ENCODE measurements around the gene PRAC1. TPM values are rescaled to one million over a fixed set of nuclear protein-coding genes. Genes with fewer than 3 reads are reported as not detected.

Gene PRAC1
- total RNA-seq, 1 experiment from 2014 or later, result not detected

- no TSS peak for BruUV-seq (replicated peaks)
- Histone ChIP-seq H3K27me3 (ENCODE audit: insufficient read depth, low read length) (no peaks in the 10 kb centered on the region), H2AFZ (ENCODE audit: low read depth, low read length, poor library complexity, severe bottlenecking) (no peak overlapping the region), H3K9me2 (ENCODE audit: insufficient read depth) (no peaks in the 10 kb centered on the region), H4K20me1 (ENCODE audit: insufficient read depth) (no peaks in the 10 kb centered on the region), H3K4me2 (ENCODE audit: low read length) (no peak overlapping the region), H3K9me3 (ENCODE audit: control insufficient read depth in 1 of 2, insufficient read depth in 1 of 2, low read depth in 1 of 2, low read length in 2 of 2) (no peaks in the 10 kb centered on the region), H3K27ac (ENCODE audit: low read depth, low read length) (no peak overlapping the region), H3K79me2 (ENCODE audit: insufficient read depth, low read length) (no peaks in the 10 kb centered on the region), H3K4me1 (ENCODE audit: control insufficient read depth in 1 of 2, insufficient read depth in 2 of 2, low read length in 2 of 2) (no peaks in the 10 kb centered on the region), H3K36me3 (ENCODE audit: control insufficient read depth in 1 of 2, insufficient read depth in 2 of 2, low read length in 2 of 2) (no peaks in the 10 kb centered on the region), H3K9ac (ENCODE audit: low read length) (no peak overlapping the region), H3K4me3 (replicated peaks in 1 of 2; ENCODE audit: low read depth in 1 of 2, low read length in 2 of 2) (no peak overlapping the region)
- CTCF ChIA-PET, result interaction anchor here (1.2 to 1.7 kb wide), 3 partner anchors 15 to 186 kb away, joined by 3 to 6 read pairs (median 4); no protein-coding TSS in a partner anchor
- TF ChIP-seq FOSL1 (IDR thresholded peaks at IDR 0.05; ENCODE audit: low read depth) (no peak), ZFX (IDR thresholded peaks at IDR 0.05) (no peak), POLR2AphosphoS5 (IDR thresholded peaks at IDR 0.05; ENCODE audit: low read depth, low read length) (no peak), MAX (IDR thresholded peaks at IDR 0.05) (no peak), TCF7L2 (IDR thresholded peaks at IDR 0.05; ENCODE audit: borderline replicate concordance, extremely low read depth, insufficient read depth, insufficient read length) (no peak), ZNF274 (IDR thresholded peaks at IDR 0.05; ENCODE audit: low read depth, low read length) (no peak), CBX3 (IDR thresholded peaks at IDR 0.05; ENCODE audit: low read depth) (no peak), SP1 (IDR thresholded peaks at IDR 0.05; ENCODE audit: low read depth) (no peak), SIN3A (IDR thresholded peaks at IDR 0.05; ENCODE audit: low read depth) (no peak), EZH2 (IDR thresholded peaks at IDR 0.05) (no peak)
- POLR2A ChIA-PET, result interaction anchor here (1.2 kb wide), 1 partner anchor 14 kb away, joined by 3 read pairs; no protein-coding TSS in a partner anchor
- RAD21 ChIA-PET (ENCODE audit: low non-redundant PET in 1 of 2, low total read pairs in 2 of 2, uncharacterized antibody in 2 of 2, unreplicated experiment in 2 of 2), result no interaction called here
- no peak for DNase-seq (ENCODE audit: low read depth, low spot score)
- ATAC-seq, result no peak
- intact Hi-C loops (cut with micrococcal nuclease), result no loop called here
These were observed 29.1 kb downstream of the PRAC1 start for GRCh38 chr17:48693178-48693577.

- CTCF ChIA-PET, result interaction anchor here (1.2 to 1.7 kb wide), 3 partner anchors 13 to 187 kb away, joined by 3 to 6 read pairs (median 4); no protein-coding TSS in a partner anchor
- ATAC-seq, result no peak
- H2AFZ ChIP-seq (ENCODE audit: low read depth, low read length, poor library complexity, severe bottlenecking), result no peak overlapping the region
- no peaks in the 10 kb centered on the region for H3K36me3 ChIP-seq (ENCODE audit: control insufficient read depth in 1 of 2, insufficient read depth in 2 of 2, low read length in 2 of 2)
- H3K9ac ChIP-seq (ENCODE audit: low read length), result no peak overlapping the region
- H3K9me3 ChIP-seq (ENCODE audit: control insufficient read depth in 1 of 2, insufficient read depth in 1 of 2, low read depth in 1 of 2, low read length in 2 of 2), result no peaks in the 10 kb centered on the region
- H3K79me2 ChIP-seq (ENCODE audit: insufficient read depth, low read length), result no peaks in the 10 kb centered on the region
- BruUV-seq (replicated peaks), result no TSS peak
- intact Hi-C loops (cut with micrococcal nuclease), result no loop called here
- H3K4me1 ChIP-seq (ENCODE audit: control insufficient read depth in 1 of 2, insufficient read depth in 2 of 2, low read length in 2 of 2), result no peaks in the 10 kb centered on the region
- POLR2A ChIA-PET, result no interaction called here
- no peaks in the 10 kb centered on the region for H3K27me3 ChIP-seq (ENCODE audit: insufficient read depth, low read length)
- H4K20me1 ChIP-seq (ENCODE audit: insufficient read depth), result no peaks in the 10 kb centered on the region
- H3K27ac ChIP-seq (ENCODE audit: low read depth, low read length), result no peak overlapping the region
- no peaks in the 10 kb centered on the region for H3K9me2 ChIP-seq (ENCODE audit: insufficient read depth)
- no peak overlapping the region for H3K4me2 ChIP-seq (ENCODE audit: low read length)
- RAD21 ChIA-PET (ENCODE audit: low non-redundant PET in 1 of 2, low total read pairs in 2 of 2, uncharacterized antibody in 2 of 2, unreplicated experiment in 2 of 2), result no interaction called here
- no peak for DNase-seq (ENCODE audit: low read depth, low spot score)
- no peak overlapping the region for H3K4me3 ChIP-seq (replicated peaks in 1 of 2; ENCODE audit: low read depth in 1 of 2, low read length in 2 of 2)
- TF ChIP-seq EGR1 (IDR thresholded peaks at IDR 0.05; ENCODE audit: low read depth), result no peak
- TF ChIP-seq POLR2A (IDR thresholded peaks at IDR 0.05; ENCODE audit: borderline replicate concordance, extremely low read depth, insufficient read depth, insufficient read length), result no peak
- TF ChIP-seq SIN3A (IDR thresholded peaks at IDR 0.05; ENCODE audit: low read depth), result no peak
- no peak for TF ChIP-seq TCF7L2 (IDR thresholded peaks at IDR 0.05; ENCODE audit: borderline replicate concordance, extremely low read depth, insufficient read depth, insufficient read length)
- TF ChIP-seq CEBPB (IDR thresholded peaks at IDR 0.05; ENCODE audit: low read depth), result no peak
- no peak for TF ChIP-seq REST (IDR thresholded peaks at IDR 0.05; ENCODE audit: low read depth)
- no peak for TF ChIP-seq CTCF (IDR thresholded peaks at IDR 0.05 in 2 of 3, conservative IDR thresholded peaks at IDR 0.05 in 1 of 3; ENCODE audit: borderline replicate concordance in 1 of 3, insufficient read depth in 1 of 3, low read depth in 2 of 3, low read length in 2 of 3)
- TF ChIP-seq YY1 (IDR thresholded peaks at IDR 0.05; ENCODE audit: extremely low read depth, insufficient replicate concordance, low read depth, low read length), result no peak
- no peak for TF ChIP-seq EZH2 (IDR thresholded peaks at IDR 0.05)
These were observed 30.3 kb downstream of the PRAC1 start for GRCh38 chr17:48692049-48692448.
